Superior temporal gyrus (tissue), 1 donor: ENCODE measurements around the gene WDR49.

Experiments
- DNase-seq: peaks from one replicate; pipeline ENCODE4 v3.0.0-alpha.2; 2016; ENCODE audit errors: extremely low spot score

Gene WDR49

GRCh38 chr3:167487556-167487955 is 166.2 kb downstream of the WDR49 start:
- DNase-seq = no peak

- DNase-seq = no peak
Measured at GRCh38 chr3:167484551-167484950, 169.2 kb downstream of the WDR49 start.

- DNase-seq = no peak
Measured at GRCh38 chr3:167483708-167484475, 169.8 kb downstream of the WDR49 start.

- no peak for DNase-seq
Measured at GRCh38 chr3:167481164-167481563, 172.6 kb downstream of the WDR49 start.

GRCh38 chr3:167480748-167481147 is 173.0 kb downstream of the WDR49 start:
- DNase-seq = no peak

- DNase-seq = no peak
Measured at GRCh38 chr3:167473863-167474262, 179.9 kb downstream of the WDR49 start, which contains the start of gene SERPINI2. Gene SERPINI2, minus strand, starts transcription at chr3:167474042. Its CDS starts 2,208 bp downstream, at chr3:167471834.

- DNase-seq = no peak
Measured at GRCh38 chr3:167469381-167469780, 184.4 kb downstream of the WDR49 start.

- no peak for DNase-seq
Measured at GRCh38 chr3:167467848-167468611, 185.7 kb downstream of the WDR49 start.

- DNase-seq = peak; percentile 69
Measured at GRCh38 chr3:167466966-167467365, 186.8 kb downstream of the WDR49 start.

- no peak for DNase-seq
Measured at GRCh38 chr3:167456157-167456799, 197.5 kb downstream of the WDR49 start.

- DNase-seq = no peak
Measured at GRCh38 chr3:167453815-167454214, 199.9 kb downstream of the WDR49 start.

- no peak for DNase-seq
Measured at GRCh38 chr3:167451282-167451681, 202.5 kb downstream of the WDR49 start.

- DNase-seq = no peak
Measured at GRCh38 chr3:167450675-167451074, 203.1 kb downstream of the WDR49 start.

GRCh38 chr3:167450195-167450594 is 203.5 kb downstream of the WDR49 start:
- no peak for DNase-seq

- DNase-seq = no peak
Measured at GRCh38 chr3:167445491-167445890, 208.3 kb downstream of the WDR49 start.

- no peak for DNase-seq
Measured at GRCh38 chr3:167441256-167441655, 212.5 kb downstream of the WDR49 start.

- DNase-seq = no peak
Measured at GRCh38 chr3:167437428-167438139, 216.2 kb downstream of the WDR49 start.
